Colonic mucosa (tissue), 4 donors: ENCODE data around the gene APBB2. TPM values are rescaled to one million over a fixed set of nuclear protein-coding genes. Genes with fewer than 3 reads are reported as not detected.
"Not testable (repeated sequence)": the region's sequence is repeated elsewhere in the genome, so short reads cannot be mapped to it uniquely, and the experiment has no call there.

Source experiments
- DNase-seq: peaks from one replicate; pipeline ENCODE4 v3.0.0-alpha.2; 2020
- H3K27ac ChIP-seq: fragments of 200-600 bp; one replicate; pipeline ENCODE4 v1.8.0; 2021
- H3K27me3 ChIP-seq: fragments of 200-600 bp; one replicate; pipeline ENCODE4 v1.8.0; 2021
- H3K36me3 ChIP-seq: fragments of 200-600 bp; one replicate; pipeline ENCODE4 v1.8.0; 2021
- H3K4me1 ChIP-seq: fragments of 200-600 bp; one replicate; pipeline ENCODE4 v1.8.0; 2021; ENCODE audit warnings: mild to moderate bottlenecking
- H3K4me3 ChIP-seq: fragments of 200-600 bp; one replicate; pipeline ENCODE4 v1.8.0; 2021
- H3K9ac ChIP-seq, 2 donors: one replicate each; pipeline ENCODE4 v1.7.0; 2013; ENCODE audit warnings: control low read depth in 2 of 2, low read depth in 2 of 2, low read length in 2 of 2
- H3K9me3 ChIP-seq: fragments of 200-600 bp; one replicate; pipeline ENCODE4 v1.8.0; 2021
- intact Hi-C: fragments of 100-400 bp; cut with DNase I; formaldehyde crosslinking; loops from one replicate; pipeline ENCODE4 v1.14.1; 2022
- total RNA-seq, 2 donors: library from RNA; stranded (reverse); fragmentation: NEBNext Ultra II Directional in 1 of 2; extraction: Animal tissue kit (Norgen Biotek cat#: 25700) in 1 of 2; gene quantifications; one replicate each; pipeline ENCODE4 v1.2.1, GENCODE V29; 2021
- TF ChIP-seq, protein P1 (sequence below): fragments of 200-600 bp; IDR thresholded peaks from one replicate; pipeline ENCODE4 v1.8.0; 2022; ENCODE audit warnings: antibody characterized with exemption, mild to moderate bottlenecking
- donor health status: healthy.
- donor health status: DM: no; HTN: no; CAD: no.
- donor health status: DM: no; HTN: no; CAD: no.

APBB2 gene
- total RNA-seq, 2 donors from 2014 or later: 22.8 to 27.5 TPM

- Histone ChIP-seq H3K9me3 (no peaks in the 10 kb centered on the region), H3K9ac (no peak overlapping the region), H3K27ac (no peak overlapping the region), H3K4me3 (no peak overlapping the region), H3K27me3 (no peaks in the 10 kb centered on the region), H3K4me1 (no peaks in the 10 kb centered on the region), H3K36me3 (no peaks in the 10 kb centered on the region)
- DNase-seq: no peak
- intact Hi-C loops: no loop called here
- TF ChIP-seq, protein P1, sequence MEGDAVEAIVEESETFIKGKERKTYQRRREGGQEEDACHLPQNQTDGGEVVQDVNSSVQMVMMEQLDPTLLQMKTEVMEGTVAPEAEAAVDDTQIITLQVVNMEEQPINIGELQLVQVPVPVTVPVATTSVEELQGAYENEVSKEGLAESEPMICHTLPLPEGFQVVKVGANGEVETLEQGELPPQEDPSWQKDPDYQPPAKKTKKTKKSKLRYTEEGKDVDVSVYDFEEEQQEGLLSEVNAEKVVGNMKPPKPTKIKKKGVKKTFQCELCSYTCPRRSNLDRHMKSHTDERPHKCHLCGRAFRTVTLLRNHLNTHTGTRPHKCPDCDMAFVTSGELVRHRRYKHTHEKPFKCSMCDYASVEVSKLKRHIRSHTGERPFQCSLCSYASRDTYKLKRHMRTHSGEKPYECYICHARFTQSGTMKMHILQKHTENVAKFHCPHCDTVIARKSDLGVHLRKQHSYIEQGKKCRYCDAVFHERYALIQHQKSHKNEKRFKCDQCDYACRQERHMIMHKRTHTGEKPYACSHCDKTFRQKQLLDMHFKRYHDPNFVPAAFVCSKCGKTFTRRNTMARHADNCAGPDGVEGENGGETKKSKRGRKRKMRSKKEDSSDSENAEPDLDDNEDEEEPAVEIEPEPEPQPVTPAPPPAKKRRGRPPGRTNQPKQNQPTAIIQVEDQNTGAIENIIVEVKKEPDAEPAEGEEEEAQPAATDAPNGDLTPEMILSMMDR: no peak
These were observed 215.5 kb downstream of the APBB2 start for GRCh38 chr4:40998675-40999358.

DNA sequence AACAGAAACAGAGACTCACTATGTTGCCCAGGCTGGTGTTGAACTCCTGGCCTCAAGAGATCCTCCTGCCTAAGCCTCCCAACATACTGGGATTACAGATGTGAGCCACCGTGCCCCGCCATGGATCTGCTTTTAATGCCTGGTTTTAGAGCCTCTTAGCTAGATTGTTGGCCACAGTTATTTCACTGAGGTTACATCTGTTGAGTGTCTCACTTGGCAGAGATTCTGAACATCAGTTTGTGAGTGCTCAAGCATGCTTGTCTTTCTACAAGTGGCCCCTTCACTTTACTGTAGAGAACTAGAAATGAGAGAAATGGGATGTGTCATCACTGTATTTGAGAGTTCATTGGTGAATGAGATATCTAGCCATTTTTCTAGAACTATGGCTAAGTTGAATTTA is 218.5 kb downstream of the APBB2 start:
- no peak for DNase-seq
- no peak overlapping the region for H3K27ac ChIP-seq
- H3K9me3 ChIP-seq: no peaks in the 10 kb centered on the region
- no peak overlapping the region for H3K9ac ChIP-seq
- H3K4me3 ChIP-seq: no peak overlapping the region
- H3K4me1 ChIP-seq: no peaks in the 10 kb centered on the region
- H3K27me3 ChIP-seq: no peaks in the 10 kb centered on the region
- H3K36me3 ChIP-seq: no peaks in the 10 kb centered on the region
- TF ChIP-seq, protein P1: no peak
- intact Hi-C loops: no loop called here

GRCh38 chr4:40994321-40994720 is 220.0 kb downstream of the APBB2 start:
- H3K9me3 ChIP-seq, intact Hi-C loops, H3K27me3 ChIP-seq, H3K4me1 ChIP-seq, H3K9ac ChIP-seq, DNase-seq, H3K4me3 ChIP-seq, H3K36me3 ChIP-seq, H3K27ac ChIP-seq: not testable (repeated sequence)

GRCh38 chr4:40993296-40993693 is 221.0 kb downstream of the APBB2 start:
- H3K4me1 ChIP-seq, H3K36me3 ChIP-seq, DNase-seq, H3K27ac ChIP-seq, H3K4me3 ChIP-seq, H3K27me3 ChIP-seq, intact Hi-C loops, H3K9ac ChIP-seq, H3K9me3 ChIP-seq: not testable (repeated sequence)

DNA sequence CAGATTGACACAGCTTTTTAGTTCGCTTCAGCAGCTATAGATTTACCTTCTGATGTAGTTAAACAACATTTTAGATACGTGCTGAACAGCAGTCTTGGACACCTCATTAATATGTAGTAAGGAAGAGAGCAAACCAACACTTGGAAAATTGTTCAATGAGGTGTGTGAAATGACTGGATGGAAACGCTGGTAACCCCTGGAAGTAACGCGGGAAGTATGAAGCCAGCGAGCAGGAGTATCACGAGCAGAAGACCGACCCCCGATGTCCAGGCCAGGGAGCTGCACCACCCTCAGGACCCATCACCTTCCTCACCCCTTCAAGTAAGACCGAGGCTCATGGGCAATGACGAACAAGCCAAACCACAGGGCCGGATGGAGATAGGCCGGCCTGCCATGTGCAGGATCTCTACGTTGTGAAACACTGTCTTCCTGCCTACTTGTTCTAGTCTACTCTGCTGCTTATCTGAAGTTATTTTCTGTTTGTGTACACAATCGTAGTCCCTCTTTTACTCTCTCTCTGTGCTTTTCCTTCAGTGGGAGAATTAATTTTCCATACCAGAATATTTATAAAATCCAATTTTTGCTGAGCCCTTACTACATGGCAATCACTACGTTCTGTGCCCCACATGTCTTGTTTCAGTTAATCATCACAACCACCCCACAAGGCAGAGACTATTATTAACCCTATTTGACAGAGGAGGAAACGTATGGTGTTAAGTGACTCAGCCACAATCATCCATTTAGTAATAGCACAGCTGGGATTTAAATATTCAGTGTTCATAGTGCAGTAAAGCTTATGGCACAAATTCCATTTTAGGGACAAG is 221.7 kb downstream of the APBB2 start:
- Histone ChIP-seq H3K9ac (no peak overlapping the region), H3K36me3 (no peaks in the 10 kb centered on the region), H3K9me3 (no peaks in the 10 kb centered on the region), H3K4me1 (no peaks in the 10 kb centered on the region), H3K4me3 (no peak overlapping the region), H3K27me3 (no peaks in the 10 kb centered on the region), H3K27ac (no peak overlapping the region)
- TF ChIP-seq, protein P1: no peak
- DNase-seq: no peak
- intact Hi-C loops: no loop called here

- TF ChIP-seq, protein P1: no peak
- Histone ChIP-seq H3K4me1 (no peaks in the 10 kb centered on the region), H3K9me3 (no peaks in the 10 kb centered on the region), H3K27me3 (no peaks in the 10 kb centered on the region), H3K27ac (no peak overlapping the region), H3K4me3 (no peak overlapping the region), H3K9ac (no peak overlapping the region), H3K36me3 (no peaks in the 10 kb centered on the region)
- intact Hi-C loops: no loop called here
- no peak for DNase-seq
These were observed 222.4 kb downstream of the APBB2 start for GRCh38 chr4:40991908-40992307.
